ENCODE results near the gene NRM.
"Not testable (repeated sequence)": the region's sequence is repeated elsewhere in the genome, so short reads cannot be mapped to it uniquely, and the experiment has no call there.

Gene NRM

DNA sequence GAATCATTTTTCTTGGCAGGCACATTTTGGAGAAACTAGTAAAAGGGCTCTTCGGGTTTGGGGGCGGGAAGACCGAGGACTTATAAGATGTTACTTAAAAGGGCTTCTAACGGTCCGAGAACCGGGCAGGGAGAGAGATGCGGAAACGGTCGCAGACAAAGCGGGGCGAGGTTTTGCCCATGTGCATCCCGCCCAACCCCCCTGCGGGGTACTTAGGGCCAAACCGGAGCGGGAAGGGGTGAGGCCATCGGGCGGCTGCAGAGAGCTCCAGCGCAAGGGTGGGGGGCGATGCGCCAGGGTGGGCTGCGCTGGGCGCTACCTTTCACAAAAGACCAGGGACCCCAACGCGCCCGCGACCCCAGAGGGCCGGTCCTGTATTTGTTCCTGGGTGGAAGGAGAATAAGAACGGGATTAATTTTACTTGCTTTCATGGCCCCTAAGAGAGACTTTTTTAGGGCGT, 30.0 kb upstream of the NRM start:
- FAIRE-seq (no peak), DNase-seq (ENCODE audit: low spot score) (peak; percentile 43)

- FAIRE-seq = peak; percentile 51
Observed at GRCh38 chr6:30719791-30720737, 29.3 kb upstream of the NRM start, which contains the start of gene TUBB. Gene TUBB, plus strand, starts transcription at chr6:30720352. Its CDS starts 155 bp downstream, at chr6:30720507.

DNA sequence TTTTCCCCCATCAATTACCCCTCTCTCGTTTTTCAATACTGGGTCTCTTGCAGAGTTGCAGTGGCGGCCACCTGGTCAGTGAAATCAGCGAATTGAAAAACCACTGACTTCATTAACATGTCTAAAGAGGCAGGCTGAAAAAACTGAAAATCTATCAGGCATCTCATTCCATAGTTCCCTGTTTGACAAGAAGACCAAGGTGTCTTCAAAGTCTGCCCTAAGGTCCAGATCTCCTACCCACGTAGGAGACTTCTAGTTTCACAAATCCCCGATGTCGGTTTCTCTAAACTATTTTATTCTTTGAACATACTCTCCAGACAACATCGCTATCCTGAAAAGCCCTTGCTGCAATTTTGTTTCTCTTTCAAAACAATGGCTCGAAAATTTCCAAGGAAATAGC, 28.6 kb upstream of the NRM start:
- DNase-seq (ENCODE audit: low spot score) (no peak), FAIRE-seq (no peak)

More at GRCh38 chr6:30719791-30720737, 29.3 kb upstream of the NRM start, which contains the start of gene TUBB:
- peak; percentile 93 for DNase-seq (ENCODE audit: low spot score)

- DNase-seq (ENCODE audit: low spot score); FAIRE-seq: not testable (repeated sequence)
Observed at GRCh38 chr6:30717845-30718720, 27.3 kb upstream of the NRM start.

GRCh38 chr6:30717129-30717844, 26.5 kb upstream of the NRM start, which contains the start of gene MDC1:
Gene MDC1, minus strand, starts transcription at chr6:30717281. Its CDS starts 2,106 bp downstream, at chr6:30715175.
- FAIRE-seq (peak; percentile 92), DNase-seq (ENCODE audit: low spot score) (peak; percentile 100)

DNA sequence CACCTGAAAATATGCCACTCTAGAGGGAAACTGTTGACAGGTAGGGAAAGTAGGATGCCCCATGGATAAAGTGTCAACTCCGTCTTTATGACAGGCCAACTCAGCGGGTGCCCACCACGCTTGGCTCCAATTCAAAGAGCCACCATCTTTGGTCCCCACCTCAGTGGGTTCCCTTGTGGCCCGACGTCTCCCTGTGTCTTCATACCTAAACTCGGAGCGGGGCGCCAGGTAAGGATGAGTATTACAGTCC, 26.0 kb upstream of the NRM start:
- DNase-seq (ENCODE audit: low spot score) (no peak), FAIRE-seq (no peak)

- DNase-seq (ENCODE audit: low spot score) (no peak), FAIRE-seq (no peak)
Observed at GRCh38 chr6:30714263-30714662, 23.5 kb upstream of the NRM start.

GRCh38 chr6:30712441-30712945, 21.7 kb upstream of the NRM start:
- FAIRE-seq = no peak
- no peak for DNase-seq (ENCODE audit: low spot score)

GRCh38 chr6:30711758-30712380, 21.1 kb upstream of the NRM start:
- FAIRE-seq = no peak

GRCh38 chr6:30709101-30709868, 18.5 kb upstream of the NRM start:
- DNase-seq (ENCODE audit: low spot score) = no peak

More at GRCh38 chr6:30711758-30712380, 21.1 kb upstream of the NRM start:
- no peak for DNase-seq (ENCODE audit: low spot score)

DNA sequence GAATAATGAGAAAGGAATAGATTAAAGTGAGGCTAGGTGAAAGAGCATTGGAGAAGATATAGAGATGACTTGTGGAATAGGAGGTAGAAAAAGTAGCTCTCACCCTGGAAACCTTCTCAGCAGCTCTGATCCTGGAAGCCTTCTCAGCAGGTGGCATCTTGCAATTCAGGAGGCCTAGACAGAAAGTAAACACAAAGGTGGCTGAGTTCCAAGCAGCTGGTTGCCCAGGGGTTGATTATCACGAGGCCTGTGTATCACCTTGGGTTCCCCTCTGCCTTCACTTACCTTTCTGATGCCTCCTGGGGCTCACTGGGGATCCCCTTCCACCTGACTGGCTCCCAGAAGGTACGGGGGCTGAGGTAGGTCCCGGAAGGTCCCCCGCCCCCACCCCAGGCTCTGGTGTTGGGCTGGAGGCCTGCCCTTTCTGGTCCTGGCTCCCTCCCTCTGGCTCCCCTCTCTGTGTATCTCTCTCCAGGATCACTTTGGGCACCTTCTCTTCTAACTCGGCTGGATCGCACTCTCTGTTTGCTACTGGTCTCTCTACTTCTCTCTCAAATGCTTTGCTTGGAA, 16.6 kb upstream of the NRM start:
- FAIRE-seq (no peak), DNase-seq (ENCODE audit: low spot score) (no peak)

More at GRCh38 chr6:30709101-30709868, 18.5 kb upstream of the NRM start:
- peak; percentile 79 for FAIRE-seq

GRCh38 chr6:30705620-30706019, 14.8 kb upstream of the NRM start:
- DNase-seq (ENCODE audit: low spot score) = no peak

DNA sequence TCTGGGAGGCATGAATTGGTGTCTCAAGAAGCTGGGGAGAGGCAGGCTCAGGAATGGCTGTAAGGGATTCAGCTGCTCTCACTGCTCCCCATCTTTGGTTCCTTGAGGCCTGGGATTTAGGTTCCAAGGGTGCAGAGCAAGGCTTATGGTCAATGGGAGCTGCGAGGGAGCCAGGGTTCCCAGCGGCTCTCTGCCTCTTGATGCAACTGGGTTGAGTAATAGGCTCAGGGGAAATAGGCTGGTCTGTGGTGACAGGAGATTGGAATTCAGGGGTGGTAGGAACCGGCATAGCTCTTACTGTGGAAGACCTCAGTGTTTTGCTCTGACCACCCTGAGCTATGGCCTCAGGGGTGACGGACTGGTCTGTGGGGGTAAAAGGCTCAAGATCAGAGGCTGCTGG, 13.0 kb upstream of the NRM start:
- DNase-seq (ENCODE audit: low spot score) (no peak), FAIRE-seq (no peak)

More at GRCh38 chr6:30705620-30706019, 14.8 kb upstream of the NRM start:
- FAIRE-seq = no peak

DNA sequence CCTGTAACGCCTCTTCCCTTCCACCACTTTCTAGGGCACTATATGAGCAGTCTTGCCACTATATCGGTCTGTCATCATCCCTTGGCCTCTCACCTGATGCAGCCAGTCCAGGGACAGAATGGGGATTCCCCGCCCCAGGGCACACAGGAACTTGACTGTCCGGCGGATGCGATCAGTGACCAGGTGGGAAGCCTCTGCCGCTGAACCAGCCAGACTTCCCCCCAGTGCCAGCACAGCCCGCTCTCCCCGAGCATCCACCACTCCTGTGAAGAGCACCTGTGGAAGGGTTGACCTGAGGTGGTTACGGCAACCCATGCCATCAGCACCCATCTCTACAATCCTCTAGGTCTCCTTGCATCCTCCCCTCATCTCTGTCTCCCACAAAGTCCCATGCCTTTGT, 12.2 kb upstream of the NRM start:
- no peak for DNase-seq (ENCODE audit: low spot score)
- FAIRE-seq = no peak

DNA sequence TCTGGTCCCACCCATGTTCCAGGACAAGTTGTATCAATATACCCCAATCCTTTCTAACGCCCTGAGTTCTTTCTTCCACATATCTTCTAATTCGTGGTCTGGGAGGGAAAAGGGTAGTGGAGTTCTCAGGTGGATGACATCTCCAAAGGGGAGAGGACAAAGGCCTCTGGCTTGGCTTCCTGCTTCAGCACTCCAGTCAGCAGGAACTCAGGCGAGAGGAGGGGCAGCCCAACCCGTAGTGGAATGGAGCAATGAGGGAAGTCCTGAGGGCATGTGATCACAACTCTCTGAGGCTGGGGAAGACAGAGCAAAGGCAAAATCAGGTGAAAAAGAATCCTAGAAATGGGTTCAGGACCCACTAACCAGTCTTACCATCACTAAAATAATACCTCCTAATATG, 9.6 kb upstream of the NRM start:
- DNase-seq (ENCODE audit: low spot score) (no peak), FAIRE-seq (no peak)

DNA sequence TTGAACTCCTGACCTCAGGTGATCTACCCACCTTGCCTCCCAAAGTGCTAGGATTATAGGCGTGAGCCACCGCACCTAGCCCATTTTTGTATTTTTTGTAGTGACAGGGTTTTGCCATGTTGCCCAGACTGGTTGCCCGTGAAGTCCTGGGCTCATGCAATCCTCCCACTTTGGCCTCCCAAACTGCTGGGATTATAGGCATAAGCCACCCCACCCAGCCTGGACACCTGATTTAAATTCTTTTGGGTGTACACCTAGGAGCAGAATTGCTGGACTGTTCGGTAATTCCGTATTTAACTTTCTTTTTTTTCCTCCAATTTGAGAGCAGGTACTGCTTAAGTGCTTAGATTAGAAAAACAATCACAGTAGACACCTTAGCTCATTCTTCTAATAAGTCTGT, 5.6 kb upstream of the NRM start:
- no peak for FAIRE-seq
- DNase-seq (ENCODE audit: low spot score) = no peak

DNA sequence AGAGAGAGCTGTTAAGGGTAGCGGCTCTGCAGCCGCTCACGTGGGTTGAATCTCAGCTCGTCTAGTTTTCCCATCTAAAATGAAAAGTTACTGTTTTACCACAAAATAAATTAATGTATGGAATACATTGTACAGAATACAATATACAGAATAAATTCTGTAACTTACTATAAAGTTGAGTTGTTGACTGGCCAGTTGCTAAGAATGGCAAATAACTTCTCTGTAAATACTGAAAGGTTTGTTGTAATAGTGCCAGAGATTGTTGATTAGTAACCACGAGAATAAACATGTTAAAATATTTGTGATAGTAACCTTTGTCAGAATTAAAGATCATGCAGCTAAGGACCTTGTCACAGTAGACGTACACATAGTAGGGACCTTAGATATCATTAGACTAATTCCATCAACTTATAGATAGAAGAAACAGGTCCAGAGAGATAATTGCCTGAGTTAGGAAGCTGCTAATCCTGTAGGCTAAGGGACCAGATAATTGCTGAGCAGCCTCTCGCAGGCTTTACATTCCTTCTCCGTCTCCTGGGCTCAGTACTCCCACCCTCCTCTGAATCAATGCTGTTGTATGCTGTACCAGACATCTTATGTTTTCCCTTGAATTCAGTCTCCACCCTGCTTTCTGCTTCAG, 544 bp upstream of the NRM start:
- FAIRE-seq (no peak), DNase-seq (ENCODE audit: low spot score) (no peak)

DNA sequence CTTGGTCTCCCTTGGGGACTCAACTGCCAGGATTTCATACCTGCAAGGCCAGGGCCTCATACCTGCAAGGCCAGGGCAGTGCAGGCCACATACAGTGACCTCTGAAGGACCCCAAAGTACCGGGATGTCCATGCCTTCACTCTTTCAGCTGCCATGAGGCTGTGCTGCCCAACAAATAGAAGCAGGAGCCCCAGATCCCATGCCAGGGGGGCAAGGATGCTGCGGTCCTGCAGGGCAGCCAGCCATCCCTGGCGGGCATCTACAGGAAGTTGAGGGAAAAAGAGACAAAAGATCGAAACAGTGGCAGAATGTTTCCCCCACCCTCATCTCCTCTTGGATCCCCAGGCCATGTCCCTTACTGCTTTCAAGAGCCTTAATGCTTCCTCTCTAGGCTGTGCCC, 799 bp downstream of the NRM start:
- DNase-seq (ENCODE audit: low spot score) (no peak), FAIRE-seq (no peak)
